GM21723 (cell line): ENCODE data around the gene INMT.
A peak's percentile ranks its signal among the peaks of the same experiment; 100 is the strongest.

Experiments
- ATAC-seq: cut with Tn5 transposase; IDR thresholded peaks from one replicate; pipeline ENCODE4 v1.9.1; 2021; ENCODE audit warnings: mild to moderate bottlenecking, moderate library complexity; ENCODE audit not compliant: unreplicated experiment

Gene INMT

GRCh38 chr7:30750683-30751650 lies 968 bp upstream of the INMT start:
- no peak for ATAC-seq

- ATAC-seq, result no peak
These were observed 549 bp downstream of the INMT start for GRCh38 chr7:30752484-30752883.

GRCh38 chr7:30752979-30753378 lies 1.0 kb downstream of the INMT start:
- ATAC-seq, result no peak

DNA sequence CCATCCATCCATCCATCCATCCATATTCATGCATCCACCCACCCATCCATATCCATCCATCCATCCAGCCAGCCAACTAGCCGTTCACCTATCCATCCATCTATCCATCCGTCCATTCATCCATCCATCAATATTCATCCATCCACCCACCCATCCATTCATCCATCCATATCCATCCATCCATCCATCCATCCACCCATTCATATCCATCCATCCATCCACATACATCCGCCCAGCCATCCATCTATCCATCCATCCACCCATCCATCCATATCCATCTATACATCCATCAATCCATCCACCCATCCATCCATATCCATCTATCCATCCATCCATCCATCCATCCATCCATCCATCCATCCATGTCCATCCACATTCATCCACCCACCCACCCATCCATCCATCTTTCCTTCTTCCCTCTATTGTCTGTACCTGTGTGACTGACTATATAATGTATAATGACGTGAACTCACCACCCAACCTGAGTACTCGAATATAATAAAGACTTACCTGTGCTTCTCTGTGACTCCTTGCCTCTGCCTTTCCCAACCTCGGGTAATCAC lies 2.5 kb downstream of the INMT start:
- ATAC-seq, result no peak

DNA sequence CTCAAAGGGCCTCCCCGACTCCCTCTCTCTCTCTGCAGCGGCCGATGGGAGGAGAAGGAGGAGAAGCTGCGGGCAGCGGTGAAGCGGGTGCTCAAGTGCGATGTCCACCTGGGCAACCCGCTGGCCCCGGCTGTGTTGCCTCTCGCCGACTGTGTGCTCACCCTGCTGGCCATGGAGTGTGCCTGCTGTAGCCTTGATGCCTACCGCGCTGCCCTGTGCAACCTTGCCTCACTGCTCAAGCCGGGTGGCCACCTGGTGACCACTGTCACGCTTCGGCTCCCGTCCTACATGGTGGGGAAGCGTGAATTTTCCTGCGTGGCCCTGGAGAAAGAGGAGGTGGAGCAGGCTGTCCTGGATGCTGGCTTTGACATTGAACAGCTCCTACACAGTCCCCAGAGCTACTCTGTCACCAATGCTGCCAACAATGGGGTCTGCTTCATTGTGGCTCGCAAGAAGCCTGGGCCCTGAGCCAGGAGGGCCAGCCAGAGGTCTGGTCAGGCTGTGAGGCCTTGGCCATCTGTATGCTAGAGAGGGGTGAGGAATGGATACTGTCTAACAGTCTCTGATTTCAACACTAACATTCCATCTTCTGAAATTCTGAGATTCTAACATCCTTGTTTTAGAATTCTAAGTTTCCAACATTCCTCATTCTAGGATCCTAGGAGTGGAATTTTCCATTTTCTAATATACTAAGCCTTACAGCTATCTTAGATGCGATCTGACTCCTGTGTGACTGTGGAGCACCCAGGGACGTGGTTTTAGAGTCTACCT lies 3.6 kb downstream of the INMT start:
- ATAC-seq, result no peak

DNA sequence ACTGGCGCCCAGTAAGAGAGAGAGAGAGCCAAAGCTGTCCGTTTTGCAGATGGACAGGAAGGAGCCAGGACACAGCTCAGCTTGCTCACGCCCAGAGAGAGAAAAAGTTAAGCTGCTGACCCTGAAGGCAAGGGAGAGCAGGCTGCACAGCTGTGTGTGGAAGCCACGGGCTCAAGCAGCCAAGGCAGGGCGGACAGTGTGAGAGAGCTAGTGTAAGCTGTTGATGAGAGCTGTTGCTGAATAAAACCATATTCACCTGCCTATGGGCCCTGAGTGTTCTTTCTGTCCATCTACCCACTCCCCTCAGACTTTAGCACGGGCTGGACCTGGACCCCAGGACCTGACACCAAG lies 5.4 kb downstream of the INMT start:
- no peak for ATAC-seq

- no peak for ATAC-seq
These were observed 8.7 kb downstream of the INMT start for GRCh38 chr7:30760514-30761213.

DNA sequence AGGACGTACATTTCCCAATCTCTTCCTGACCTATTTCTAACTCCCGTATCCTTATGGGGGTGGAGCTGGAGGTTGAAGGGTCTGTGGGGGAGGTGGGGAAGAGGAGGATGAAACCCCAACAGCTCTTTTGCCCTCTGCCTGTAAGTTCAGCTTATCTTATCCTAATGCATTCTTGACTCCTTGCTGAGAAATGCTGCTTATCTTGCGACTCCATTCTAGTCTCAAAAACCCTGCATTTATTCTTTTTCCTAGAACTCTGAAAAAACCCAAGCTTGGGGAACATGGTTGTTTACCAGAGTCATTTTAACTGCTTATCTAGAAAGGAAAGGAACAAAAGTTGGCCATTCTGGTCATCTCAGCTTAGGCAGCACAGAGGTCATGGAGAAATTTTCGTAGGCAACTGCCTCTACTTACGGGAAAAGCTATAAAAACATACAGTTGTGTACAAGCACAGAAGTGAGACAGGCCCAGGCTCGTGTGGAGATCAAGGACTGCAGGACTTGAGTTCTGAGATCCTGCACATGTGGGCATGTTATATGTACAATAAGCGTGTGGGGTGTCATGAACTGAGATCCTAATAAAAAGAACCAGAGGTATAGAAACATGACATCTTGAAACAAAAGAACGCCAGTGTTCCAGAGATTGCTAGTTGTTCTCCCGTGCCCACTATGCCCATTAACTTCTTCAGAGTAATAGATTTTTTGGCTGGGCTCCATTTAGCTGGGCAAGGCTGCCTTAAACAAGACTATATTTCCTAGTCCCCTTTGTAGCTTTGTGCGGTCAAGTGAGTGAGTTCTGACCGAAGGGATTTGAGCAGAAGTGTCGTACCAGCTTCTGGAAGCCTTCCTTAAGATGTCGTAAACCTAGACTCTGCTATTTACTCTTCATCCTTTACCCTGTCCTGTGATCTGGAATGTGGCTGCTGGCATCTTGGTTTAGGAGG lies 9.6 kb downstream of the INMT start:
- no peak for ATAC-seq

GRCh38 chr7:30764030-30764975 lies 12.4 kb downstream of the INMT start:
- peak; percentile 94 for ATAC-seq

DNA sequence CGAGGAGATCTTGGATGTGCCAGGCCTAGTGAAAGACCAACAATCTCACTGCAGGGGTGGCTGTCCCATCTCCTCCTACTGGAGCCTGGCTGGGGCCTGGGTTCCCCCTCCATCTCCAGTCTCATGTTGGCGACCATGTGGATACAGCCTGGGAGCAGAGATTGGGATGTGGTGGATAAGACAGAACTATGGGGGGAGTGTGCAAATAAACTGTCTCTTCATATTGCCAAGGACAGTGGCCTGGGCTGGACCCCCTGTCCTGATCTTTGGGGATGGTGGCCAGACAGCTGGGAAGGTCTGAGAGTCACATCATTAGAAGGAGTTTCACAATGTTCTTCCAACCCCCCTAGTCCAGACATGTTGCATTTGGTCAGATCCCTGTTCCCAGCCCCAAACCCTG lies 13.5 kb downstream of the INMT start:
- no peak for ATAC-seq

DNA sequence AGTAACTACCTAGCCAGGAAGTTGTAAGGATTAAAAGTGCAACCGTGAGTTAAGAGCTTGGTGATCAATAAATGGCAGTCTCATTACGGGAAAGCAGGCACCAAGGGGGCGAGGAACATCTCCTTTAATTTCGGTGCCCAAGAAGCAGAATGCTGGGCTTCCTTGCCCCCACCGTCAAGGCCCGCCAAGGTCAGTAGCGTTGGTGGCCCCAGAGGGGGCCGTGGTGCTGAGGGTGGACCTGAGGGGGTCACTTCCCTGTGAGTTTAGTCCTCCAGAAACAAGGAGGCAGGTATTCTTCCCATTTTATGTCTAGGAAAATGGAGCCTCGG lies 18.9 kb downstream of the INMT start:
- ATAC-seq, result no peak

- peak; percentile 86 for ATAC-seq
These were observed 19.4 kb downstream of the INMT start, which contains the start of gene MINDY4 for GRCh38 chr7:30771174-30771879. Gene MINDY4 (plus strand): TSS chr7:30771417. CDS start chr7:30771494, 77 bp downstream.

DNA sequence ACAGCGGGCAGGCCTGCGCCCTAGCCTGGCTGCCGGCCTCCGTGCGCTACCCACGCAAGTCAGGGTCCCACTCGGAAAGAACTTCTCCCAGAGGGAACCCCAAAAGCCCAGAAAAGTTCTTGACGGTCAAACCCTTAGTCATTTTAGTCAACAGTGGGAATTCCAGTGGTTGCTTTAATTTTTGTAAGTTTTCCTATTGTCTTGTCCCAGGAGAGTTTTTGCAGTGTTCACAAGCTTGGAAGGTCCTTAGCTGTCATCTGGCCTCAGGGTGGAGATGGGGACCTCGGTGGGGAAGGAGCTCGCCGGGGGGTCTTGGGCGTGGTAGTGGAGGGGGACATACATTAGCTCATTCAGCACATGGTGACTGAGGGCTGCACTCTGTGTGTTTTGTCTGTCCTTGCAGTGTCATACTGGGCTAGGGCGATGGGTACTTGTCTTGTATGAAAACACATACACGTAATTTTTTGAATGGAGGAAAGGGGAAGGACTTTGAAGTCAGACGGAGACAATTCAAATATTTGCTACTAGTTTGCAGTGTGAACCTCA lies 20.0 kb downstream of the INMT start:
- peak; percentile 23 for ATAC-seq

GRCh38 chr7:30772984-30773383 lies 21.0 kb downstream of the INMT start:
- no peak for ATAC-seq

DNA sequence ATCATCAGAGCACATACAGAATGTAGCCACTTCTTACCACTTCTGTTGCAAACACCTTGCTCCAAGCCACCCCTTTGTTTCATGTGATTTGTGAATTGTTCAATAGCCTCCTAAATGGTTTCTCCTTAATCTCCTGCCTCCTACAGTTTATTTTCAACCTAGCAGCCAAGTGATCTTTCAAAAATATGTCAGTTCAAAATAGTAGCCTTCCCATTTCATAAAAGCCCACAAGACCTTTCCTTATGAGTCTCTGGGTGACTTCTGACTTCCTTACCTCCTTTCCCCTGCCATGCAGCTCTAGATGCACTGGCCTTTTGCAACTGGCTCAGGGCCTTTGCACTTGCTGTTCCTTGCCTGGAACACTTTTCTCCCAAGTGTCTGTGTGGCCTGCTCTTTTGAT lies 24.1 kb downstream of the INMT start:
- ATAC-seq, result no peak

- ATAC-seq, result no peak
These were observed 25.0 kb downstream of the INMT start for GRCh38 chr7:30776971-30777370.

DNA sequence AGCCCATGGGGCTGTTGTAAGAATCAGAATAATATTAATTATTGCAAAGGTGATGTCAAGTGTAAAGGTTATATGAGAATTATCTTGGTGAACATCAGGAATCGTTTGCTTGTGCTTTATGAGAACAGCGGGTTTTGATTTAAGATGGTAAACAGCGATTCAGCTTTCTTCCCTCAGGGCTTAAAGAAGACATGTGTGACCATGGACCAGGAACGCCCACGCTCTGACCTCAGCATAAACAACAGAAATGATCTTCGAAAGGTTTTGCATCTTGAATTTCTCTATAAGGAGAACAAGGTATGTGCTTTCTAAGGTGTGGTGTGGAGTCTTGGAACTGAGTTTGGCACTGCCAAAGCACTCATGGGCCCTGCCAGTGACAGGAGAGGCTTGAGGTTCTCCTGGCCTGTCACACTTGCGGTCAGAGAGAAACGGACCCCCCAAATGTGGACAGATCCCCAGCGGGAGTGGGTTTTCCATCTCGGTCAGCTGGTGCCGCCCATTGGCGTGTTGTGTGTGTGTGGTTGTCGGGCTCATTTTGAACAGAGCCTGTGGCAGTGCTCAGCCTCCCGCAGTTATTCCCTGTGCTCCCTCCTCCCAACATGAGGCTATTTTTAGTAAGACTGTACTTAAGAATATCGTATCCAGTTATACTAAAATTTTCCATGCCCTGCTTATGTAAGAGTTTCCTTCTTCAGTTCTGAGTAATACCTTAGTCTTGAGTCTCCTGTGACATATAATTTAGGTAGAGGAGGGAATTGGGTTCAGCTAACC lies 26.5 kb downstream of the INMT start:
- ATAC-seq, result no peak
